Measurements from ENCODE around the gene RAB17.
"Not testable (repeated sequence)": the region's sequence is repeated elsewhere in the genome, so short reads cannot be mapped to it uniquely, and the experiment has no call there.

DNA sequence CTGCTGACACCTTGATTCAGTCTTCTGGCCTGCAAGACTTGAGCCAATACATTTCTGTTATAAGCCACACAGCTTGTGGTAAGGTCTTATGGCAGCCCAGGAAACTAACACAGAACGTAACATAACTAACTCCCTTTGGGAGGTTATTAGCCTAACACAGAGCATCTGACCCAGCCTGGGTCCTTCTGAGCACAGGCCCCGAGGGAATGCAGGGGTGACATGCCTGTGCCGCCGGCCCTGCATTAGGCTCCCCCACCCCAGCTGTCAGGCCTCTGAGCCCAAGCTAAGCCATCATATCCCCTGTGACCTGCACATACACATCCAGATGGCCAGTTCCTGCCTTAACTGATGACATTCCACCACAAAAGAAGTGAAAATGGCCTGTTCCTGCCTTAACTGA lies 16.0 kb upstream of the RAB17 start:
- TF ChIP-seq POLR2A (IDR thresholded peaks at IDR 0.05): not testable (repeated sequence)
- TF ChIP-seq, protein P1, sequence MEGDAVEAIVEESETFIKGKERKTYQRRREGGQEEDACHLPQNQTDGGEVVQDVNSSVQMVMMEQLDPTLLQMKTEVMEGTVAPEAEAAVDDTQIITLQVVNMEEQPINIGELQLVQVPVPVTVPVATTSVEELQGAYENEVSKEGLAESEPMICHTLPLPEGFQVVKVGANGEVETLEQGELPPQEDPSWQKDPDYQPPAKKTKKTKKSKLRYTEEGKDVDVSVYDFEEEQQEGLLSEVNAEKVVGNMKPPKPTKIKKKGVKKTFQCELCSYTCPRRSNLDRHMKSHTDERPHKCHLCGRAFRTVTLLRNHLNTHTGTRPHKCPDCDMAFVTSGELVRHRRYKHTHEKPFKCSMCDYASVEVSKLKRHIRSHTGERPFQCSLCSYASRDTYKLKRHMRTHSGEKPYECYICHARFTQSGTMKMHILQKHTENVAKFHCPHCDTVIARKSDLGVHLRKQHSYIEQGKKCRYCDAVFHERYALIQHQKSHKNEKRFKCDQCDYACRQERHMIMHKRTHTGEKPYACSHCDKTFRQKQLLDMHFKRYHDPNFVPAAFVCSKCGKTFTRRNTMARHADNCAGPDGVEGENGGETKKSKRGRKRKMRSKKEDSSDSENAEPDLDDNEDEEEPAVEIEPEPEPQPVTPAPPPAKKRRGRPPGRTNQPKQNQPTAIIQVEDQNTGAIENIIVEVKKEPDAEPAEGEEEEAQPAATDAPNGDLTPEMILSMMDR (IDR thresholded peaks at IDR 0.05): not testable (repeated sequence)

Measured in right lobe of liver (tissue), 4 donors.